ENCODE measurements around the gene ATP8B3. TPM values are rescaled to one million over a fixed set of nuclear protein-coding genes. Genes with fewer than 3 reads are reported as not detected.

The ATP8B3 gene
- total RNA-seq, 4 donors from 2014 or later = 0.30 to 1.2 (median 0.66) TPM

- TF ChIP-seq POLR2A (IDR thresholded peaks at IDR 0.05) (no peak), CTCF (IDR thresholded peaks at IDR 0.05) (no peak)
- intact Hi-C loops (cut with DNase I; ENCODE audit: low total_unique reads) = no loop called here
- 14 to 27% methylated on average over 3 to 4 of the region's 7 CpGs for WGBS, 2 donors
- DNase-seq (ENCODE audit: low spot score in 2 of 2) = no peak
- H3K4me3 ChIP-seq (ENCODE audit: low read depth, poor library complexity, severe bottlenecking) = no peak overlapping the region
These were observed 21.9 kb downstream of the ATP8B3 start for GRCh38 chr19:1790054-1790792.

GRCh38 chr19:1789261-1790041 is 22.6 kb downstream of the ATP8B3 start:
- no peak for TF ChIP-seq CTCF (IDR thresholded peaks at IDR 0.05)
- no peak for TF ChIP-seq POLR2A (IDR thresholded peaks at IDR 0.05)
- no peak for DNase-seq (ENCODE audit: low spot score in 2 of 2)
- intact Hi-C loops (cut with DNase I; ENCODE audit: low total_unique reads) = no loop called here
- no peak overlapping the region for H3K4me3 ChIP-seq (ENCODE audit: low read depth, poor library complexity, severe bottlenecking)
- 6 to 18% methylated on average over 23 to 41 of the region's 59 CpGs for WGBS, 2 donors

GRCh38 chr19:1787116-1787515 is 25.0 kb downstream of the ATP8B3 start:
- WGBS, 2 donors = 49 to 56% methylated on average over 8 of the region's 8 CpGs
- TF ChIP-seq POLR2A (IDR thresholded peaks at IDR 0.05) (no peak), CTCF (IDR thresholded peaks at IDR 0.05) (no peak)
- no peak overlapping the region for H3K4me3 ChIP-seq (ENCODE audit: low read depth, poor library complexity, severe bottlenecking)
- no peak for DNase-seq (ENCODE audit: low spot score in 2 of 2)
- intact Hi-C loops (cut with DNase I; ENCODE audit: low total_unique reads) = no loop called here

GRCh38 chr19:1786668-1787067 is 25.4 kb downstream of the ATP8B3 start:
- TF ChIP-seq POLR2A (IDR thresholded peaks at IDR 0.05) (no peak), CTCF (IDR thresholded peaks at IDR 0.05) (no peak)
- 71 to 77% methylated on average over 8 of the region's 8 CpGs for WGBS, 2 donors
- intact Hi-C loops (cut with DNase I; ENCODE audit: low total_unique reads) = no loop called here
- DNase-seq (ENCODE audit: low spot score in 2 of 2) = no peak
- H3K4me3 ChIP-seq (ENCODE audit: low read depth, poor library complexity, severe bottlenecking) = no peak overlapping the region

GRCh38 chr19:1785310-1785709 is 26.8 kb downstream of the ATP8B3 start:
- intact Hi-C loops (cut with DNase I; ENCODE audit: low total_unique reads) = no loop called here
- no peak for DNase-seq (ENCODE audit: low spot score in 2 of 2)
- 94 to 95% methylated on average over 19 of the region's 19 CpGs for WGBS, 2 donors
- no peak for TF ChIP-seq CTCF (IDR thresholded peaks at IDR 0.05)
- TF ChIP-seq POLR2A (IDR thresholded peaks at IDR 0.05) = no peak
- no peak overlapping the region for H3K4me3 ChIP-seq (ENCODE audit: low read depth, poor library complexity, severe bottlenecking)
